Naive thymus-derived CD4-positive, alpha-beta T cell (primary cell): ENCODE measurements around the gene SERPINB12. TPM values are rescaled to one million over a fixed set of nuclear protein-coding genes. Genes with fewer than 3 reads are reported as not detected.

Experiments used
- ATAC-seq: fragments of 150-1000 bp; cut with Tn5 transposase; 2 replicates; pipeline ENCODE4 v1.10.0; 2021; ENCODE audit warnings: mild to moderate bottlenecking, moderate library complexity
- CTCF ChIA-PET: fragments of 350-600 bp; sonication (Branson Sonifier 250); formaldehyde crosslinking; loops from one replicate; lab custom pipeline; 2021; ENCODE audit warnings: antibody characterized with exemption; lab: Charles Lee
- POLR2A ChIA-PET: fragments of 350-600 bp; sonication (Branson Sonifier 250); formaldehyde crosslinking; loops from one replicate; lab custom pipeline; 2021; ENCODE audit warnings: antibody characterized with exemption, inconsistent platforms; lab: Charles Lee
- DNase-seq, 9 donors: peaks; one replicate each; pipeline versions ENCODE4 v3.0.0 to v3.0.0-alpha.2; 2020 to 2022; ENCODE audit warnings: mixed read lengths in 1 of 9
- H3K27ac ChIP-seq: one replicate; pipeline ENCODE4 v1.7.0; 2013; ENCODE audit warnings: mild to moderate bottlenecking, low read depth, low read length, moderate library complexity
- H3K27me3 ChIP-seq, 2 donors: one replicate each; pipeline ENCODE4 v1.7.0; 2013; ENCODE audit warnings: low read length in 2 of 2, mild to moderate bottlenecking in 2 of 2, moderate library complexity in 2 of 2; ENCODE audit not compliant: control insufficient read depth in 2 of 2, insufficient read depth in 2 of 2
- H3K36me3 ChIP-seq, 3 experiments: 1 replicate in 2 of 3; 2 replicates in 1 of 3; pipeline ENCODE4 v1.7.0; 2013; ENCODE audit warnings: low read length in 3 of 3, mild to moderate bottlenecking in 3 of 3, moderate library complexity in 1 of 3; ENCODE audit not compliant: insufficient read depth in 3 of 3, control insufficient read depth in 2 of 3
- H3K4me1 ChIP-seq, 2 donors: one replicate each; pipeline ENCODE4 v1.7.0; 2013; ENCODE audit warnings: low read length in 2 of 2, mild to moderate bottlenecking in 2 of 2, moderate library complexity in 1 of 2; ENCODE audit not compliant: control insufficient read depth in 2 of 2, insufficient read depth in 2 of 2
- H3K4me3 ChIP-seq: 2 replicates; pipeline ENCODE4 v1.7.0; 2013; ENCODE audit warnings: mild to moderate bottlenecking, low read length
- H3K9me3 ChIP-seq, 3 experiments: 1 replicate in 2 of 3; 2 replicates in 1 of 3; pipeline ENCODE4 v1.7.0; 2013; ENCODE audit warnings: low read length in 3 of 3; ENCODE audit not compliant: control insufficient read depth in 2 of 3
- H3K27ac Mint-ChIP-seq, 9 donors: one replicate each; pipeline ENCODE4 v1.8.0; 2020 to 2022; ENCODE audit warnings: mixed read lengths in 9 of 9, mild to moderate bottlenecking in 8 of 9, moderate library complexity in 5 of 9, inconsistent platforms in 2 of 9
- H3K27me3 Mint-ChIP-seq, 5 donors: one replicate each; pipeline ENCODE4 v1.8.0; 2021 to 2022; ENCODE audit warnings: mixed read lengths in 5 of 5, mild to moderate bottlenecking in 1 of 5
- H3K36me3 Mint-ChIP-seq, 5 donors: one replicate each; pipeline ENCODE4 v1.8.0; 2020 to 2022; ENCODE audit warnings: mixed read lengths in 5 of 5, mild to moderate bottlenecking in 3 of 5, inconsistent platforms in 1 of 5
- H3K4me1 Mint-ChIP-seq, 7 donors: one replicate each; pipeline ENCODE4 v1.8.0; 2020 to 2022; ENCODE audit warnings: mixed read lengths in 7 of 7, mild to moderate bottlenecking in 3 of 7, inconsistent platforms in 1 of 7
- H3K4me3 Mint-ChIP-seq, 10 donors: one replicate each; pipeline ENCODE4 v1.8.0; 2020 to 2022; ENCODE audit warnings: mild to moderate bottlenecking in 10 of 10, mixed read lengths in 10 of 10, moderate library complexity in 6 of 10, inconsistent platforms in 2 of 10
- H3K9me3 Mint-ChIP-seq, 11 donors: one replicate each; pipeline ENCODE4 v1.8.0; 2020 to 2022; ENCODE audit warnings: mixed read lengths in 11 of 11, mild to moderate bottlenecking in 4 of 11, inconsistent platforms in 1 of 11, moderate library complexity in 1 of 11
- intact Hi-C, 2 donors: fragments of 100-400 bp; cut with micrococcal nuclease; formaldehyde crosslinking; loops; one replicate each; pipeline ENCODE4 v1.15.1; 2023
- polyA plus RNA-seq, 2 donors: library from polyadenylated mRNA; unstranded; fragments of 300-500 nt; fragmentation: Illumina TruSeq; gene quantifications; one replicate each; pipeline ENCODE4 v1.2.3, GENCODE V29; 2021
- total RNA-seq, 6 experiments: library from RNA in 5 of 6; stranded (reverse) in 5 of 6; gene quantifications; 1 replicate in 5 of 6; 2 replicates in 1 of 6; pipeline ENCODE4 v1.2.3 and lab custom pipeline; 2021 to 2026

The SERPINB12 gene
- total and polyA plus RNA-seq, 7 experiments from 2014 or later = not detected

GRCh38 chr18:63604791-63605567, 62.8 kb downstream of the SERPINB12 start:
- H3K27ac Mint-ChIP-seq = no peak overlapping the region
- peaks cover 0 to 2% (median 0%) of the 10 kb centered on the region in 11 donors for H3K9me3 Mint-ChIP-seq
- H3K36me3 Mint-ChIP-seq = no peaks in the 10 kb centered on the region
- POLR2A ChIA-PET = no interaction called here
- H3K36me3 ChIP-seq = no peaks in the 10 kb centered on the region
- DNase-seq (no peak), ATAC-seq (no peak)
- no peaks in the 10 kb centered on the region for H3K9me3 ChIP-seq
- no peak overlapping the region for H3K4me3 ChIP-seq
- H3K4me1 Mint-ChIP-seq = no peaks in the 10 kb centered on the region
- intact Hi-C loops = no loop called here
- no peak overlapping the region for H3K4me3 Mint-ChIP-seq
- H3K27me3 ChIP-seq = peaks cover 0 to 2% of the 10 kb centered on the region in 2 donors
- H3K27ac ChIP-seq = no peak overlapping the region
- H3K4me1 ChIP-seq = no peaks in the 10 kb centered on the region
- peaks cover 3 to 20% (median 11%) of the 10 kb centered on the region in 5 donors for H3K27me3 Mint-ChIP-seq
- CTCF ChIA-PET = no interaction called here

- Histone ChIP-seq H3K9me3 (no peaks in the 10 kb centered on the region), H3K4me3 (no peak overlapping the region), H3K36me3 (no peaks in the 10 kb centered on the region), H3K4me1 (no peaks in the 10 kb centered on the region), H3K27ac (no peak overlapping the region), H3K27me3 (peaks cover 0 to 3% of the 10 kb centered on the region in 2 donors)
- DNase-seq (no peak), ATAC-seq (no peak)
- POLR2A ChIA-PET = no interaction called here
- H3K4me1 Mint-ChIP-seq = no peaks in the 10 kb centered on the region
- peaks cover 3 to 25% (median 19%) of the 10 kb centered on the region in 5 donors for H3K27me3 Mint-ChIP-seq
- H3K36me3 Mint-ChIP-seq = no peaks in the 10 kb centered on the region
- H3K9me3 Mint-ChIP-seq = peaks cover 0 to 2% (median 0%) of the 10 kb centered on the region in 11 donors
- no peak overlapping the region for H3K4me3 Mint-ChIP-seq
- no peak overlapping the region for H3K27ac Mint-ChIP-seq
- intact Hi-C loops = no loop called here
- CTCF ChIA-PET = no interaction called here
Measured at GRCh38 chr18:63606526-63606925, 64.4 kb downstream of the SERPINB12 start.

GRCh38 chr18:63613420-63613819, 71.3 kb downstream of the SERPINB12 start:
- Histone ChIP-seq H3K9me3 (no peaks in the 10 kb centered on the region), H3K4me3 (no peak overlapping the region), H3K36me3 (no peaks in the 10 kb centered on the region), H3K27ac (no peak overlapping the region), H3K27me3 (peaks cover 0 to 3% of the 10 kb centered on the region in 2 donors), H3K4me1 (no peaks in the 10 kb centered on the region)
- no peaks in the 10 kb centered on the region for H3K4me1 Mint-ChIP-seq
- H3K27me3 Mint-ChIP-seq = peaks cover 3 to 21% (median 16%) of the 10 kb centered on the region in 5 donors
- no peak overlapping the region for H3K4me3 Mint-ChIP-seq
- no peak overlapping the region for H3K27ac Mint-ChIP-seq
- POLR2A ChIA-PET = no interaction called here
- CTCF ChIA-PET = no interaction called here
- H3K36me3 Mint-ChIP-seq = no peaks in the 10 kb centered on the region
- peaks cover 0 to 6% (median 0%) of the 10 kb centered on the region in 11 donors for H3K9me3 Mint-ChIP-seq
- no peak for DNase-seq
- intact Hi-C loops = no loop called here
- no peak for ATAC-seq

- POLR2A ChIA-PET = no interaction called here
- no peaks in the 10 kb centered on the region for H3K4me1 Mint-ChIP-seq
- no peak for ATAC-seq
- intact Hi-C loops = no loop called here
- no peak overlapping the region for H3K27ac Mint-ChIP-seq
- peaks cover 0 to 19% (median 4%) of the 10 kb centered on the region in 11 donors for H3K9me3 Mint-ChIP-seq
- H3K36me3 Mint-ChIP-seq = no peaks in the 10 kb centered on the region
- CTCF ChIA-PET = no interaction called here
- Histone ChIP-seq H3K9me3 (no peaks in the 10 kb centered on the region), H3K4me1 (no peaks in the 10 kb centered on the region), H3K27ac (no peak overlapping the region), H3K36me3 (no peaks in the 10 kb centered on the region), H3K27me3 (no peaks in the 10 kb centered on the region), H3K4me3 (no peak overlapping the region)
- H3K27me3 Mint-ChIP-seq = peaks cover 0 to 22% (median 11%) of the 10 kb centered on the region in 5 donors
- H3K4me3 Mint-ChIP-seq = no peak overlapping the region
- no peak for DNase-seq
Measured at GRCh38 chr18:63617049-63617914, 75.1 kb downstream of the SERPINB12 start.

GRCh38 chr18:63617915-63618234, 75.7 kb downstream of the SERPINB12 start:
- intact Hi-C loops = no loop called here
- Mint-ChIP-seq H3K27ac (no peak overlapping the region), H3K4me1 (no peaks in the 10 kb centered on the region), H3K36me3 (no peaks in the 10 kb centered on the region), H3K4me3 (no peak overlapping the region), H3K27me3 (peaks cover 0 to 20% (median 7%) of the 10 kb centered on the region in 5 donors), H3K9me3 (peaks cover 0 to 23% (median 6%) of the 10 kb centered on the region in 11 donors)
- Histone ChIP-seq H3K36me3 (no peaks in the 10 kb centered on the region), H3K9me3 (no peaks in the 10 kb centered on the region), H3K4me1 (no peaks in the 10 kb centered on the region), H3K27ac (no peak overlapping the region), H3K4me3 (no peak overlapping the region), H3K27me3 (no peaks in the 10 kb centered on the region)
- CTCF ChIA-PET = no interaction called here
- no peak for DNase-seq
- ATAC-seq = no peak
- POLR2A ChIA-PET = no interaction called here
